Endothelial cell of umbilical vein (primary cell): ENCODE measurements around the gene MSRB2. TPM values are rescaled to one million over a fixed set of nuclear protein-coding genes. Genes with fewer than 3 reads are reported as not detected.

Experiments used
- BruUV-seq: library from RNA; stranded (reverse); fragments of 400-500 nt; replicated peaks from 2 replicates; lab custom pipeline; 2021; lab: Mats Ljungman, UMichigan
- CTCF ChIA-PET: fragments of 300-600, 350-600 bp; sonication (Branson Sonifier 250); formaldehyde crosslinking; loops from one replicate; lab custom pipeline; 2021; ENCODE audit warnings: antibody characterized with exemption, inconsistent platforms; lab: Charles Lee
- POLR2A ChIA-PET: fragments of 300-600, 350-600 bp; sonication (Branson Sonifier 250); formaldehyde crosslinking; loops from one replicate; lab custom pipeline; 2021; ENCODE audit warnings: antibody characterized with exemption, inconsistent platforms; lab: Charles Lee
- DNase-seq: peaks from one replicate; pipeline ENCODE4 v3.0.0-alpha.2; 2011; ENCODE audit warnings: low read depth, low spot score
- FAIRE-seq: peaks from 2 replicates; lab custom pipeline; 2011; peaks lifted over from hg19 to GRCh38; lab: Jason Lieb, UNC
- H2AFZ ChIP-seq: 2 replicates; pipeline ENCODE4 v1.6.0; 2012; ENCODE audit warnings: low read depth, low read length, control low read depth, inconsistent platforms
- H3K27ac ChIP-seq: 2 replicates; pipeline ENCODE4 v1.5.1; 2011; ENCODE audit warnings: low read depth, mild to moderate bottlenecking, control low read depth, low read length, moderate library complexity; ENCODE audit not compliant: insufficient read depth
- H3K27me3 ChIP-seq, 2 experiments: 2 replicates each; pipeline versions ENCODE4 v1.6.0 to v1.6.1; 2011; ENCODE audit warnings: low read length in 2 of 2, mixed read lengths in 1 of 2; ENCODE audit not compliant: control insufficient read depth in 2 of 2, insufficient read depth in 2 of 2
- H3K36me3 ChIP-seq, 2 experiments: 2 replicates in 1 of 2; 3 replicates in 1 of 2; pipeline ENCODE4 v1.5.1; 2011; ENCODE audit warnings: low read length in 2 of 2, mild to moderate bottlenecking in 1 of 2, moderate library complexity in 1 of 2; ENCODE audit not compliant: control insufficient read depth in 2 of 2, insufficient read depth in 2 of 2; ENCODE audit errors: extremely low read depth in 1 of 2
- H3K4me1 ChIP-seq: 3 replicates; pipeline ENCODE4 v1.5.1; 2011; ENCODE audit warnings: mild to moderate bottlenecking, low read length; ENCODE audit not compliant: control insufficient read depth, insufficient read depth; ENCODE audit errors: extremely low read depth
- H3K4me2 ChIP-seq: 2 replicates; pipeline ENCODE4 v1.6.1; 2011; ENCODE audit warnings: low read length, control low read depth, mixed read lengths; ENCODE audit not compliant: insufficient read depth
- H3K4me3 ChIP-seq, 3 experiments: fragments of 200-600 bp in 1 of 3; sonication (generic), shearing (Covaris generic) in 1 of 3; replicated peaks in 1 of 3; 2 replicates each; pipeline ENCODE4 v1.5.1; 2011 to 2016; ENCODE audit warnings: control low read depth in 3 of 3, low read length in 3 of 3, mild to moderate bottlenecking in 2 of 3, inconsistent platforms in 1 of 3, low read depth in 1 of 3, moderate library complexity in 1 of 3; ENCODE audit not compliant: insufficient read depth in 1 of 3
- H3K79me2 ChIP-seq: 2 replicates; pipeline ENCODE4 v1.6.0; 2012; ENCODE audit warnings: low read length, inconsistent platforms; ENCODE audit not compliant: control insufficient read depth, insufficient read depth
- H3K9ac ChIP-seq: replicated peaks from 2 replicates; pipeline ENCODE3; 2011; ENCODE audit warnings: low read length, control low read depth; ENCODE audit not compliant: insufficient read depth; ENCODE audit errors: extremely low read depth
- H3K9me1 ChIP-seq: replicated peaks from 3 replicates; pipeline ENCODE4 v1.6.0; 2011; ENCODE audit warnings: mild to moderate bottlenecking, low read length; ENCODE audit not compliant: control insufficient read depth, insufficient read depth; ENCODE audit errors: extremely low read depth
- H3K9me3 ChIP-seq: replicated peaks from 2 replicates; pipeline ENCODE4 v1.5.1; 2012; ENCODE audit warnings: low read length, inconsistent platforms; ENCODE audit not compliant: control insufficient read depth, insufficient read depth
- H4K20me1 ChIP-seq: replicated peaks from 2 replicates; pipeline ENCODE3; 2011; ENCODE audit warnings: mild to moderate bottlenecking, low read length; ENCODE audit not compliant: control insufficient read depth, insufficient read depth; ENCODE audit errors: extremely low read depth
- CTCF ChIP-seq, 2 donors: IDR thresholded peaks; 1 replicate in 1 of 2; 2 replicates in 1 of 2; pipeline ENCODE4 v1.5.1; 2011; ENCODE audit warnings: low read length in 2 of 2, mild to moderate bottlenecking in 2 of 2, moderate library complexity in 2 of 2, control low read depth in 1 of 2, inconsistent platforms in 1 of 2, low read depth in 1 of 2; ENCODE audit not compliant: insufficient read depth in 1 of 2; ENCODE audit errors: extremely low read depth in 1 of 2
- EZH2 ChIP-seq: IDR thresholded peaks from 2 replicates; pipeline ENCODE4 v1.6.1; 2012; ENCODE audit warnings: borderline replicate concordance, low read depth, mild to moderate bottlenecking, moderate library complexity, low read length, inconsistent platforms; ENCODE audit not compliant: severe bottlenecking
- FOS ChIP-seq: IDR thresholded peaks from 2 replicates; pipeline ENCODE4 v1.6.1; 2011; ENCODE audit warnings: mild to moderate bottlenecking, low read length, moderate library complexity, borderline replicate concordance; ENCODE audit not compliant: insufficient read depth
- GATA2 ChIP-seq: IDR thresholded peaks from 2 replicates; pipeline ENCODE4 v1.7.0; 2011; ENCODE audit warnings: low read depth, mild to moderate bottlenecking, moderate library complexity, mixed read lengths, low read length; ENCODE audit not compliant: insufficient read length, insufficient read depth
- JUN ChIP-seq: IDR thresholded peaks from 2 replicates; pipeline ENCODE4 v1.6.1; 2011; ENCODE audit warnings: borderline replicate concordance, low read depth; ENCODE audit not compliant: insufficient read length, insufficient read depth
- MAX ChIP-seq: IDR thresholded peaks from 2 replicates; pipeline ENCODE4 v1.6.1; 2011; ENCODE audit not compliant: insufficient read depth, insufficient read length
- MYC ChIP-seq: IDR thresholded peaks from one replicate; pipeline ENCODE4 v1.6.1; 2011; ENCODE audit warnings: mild to moderate bottlenecking, low read depth, low read length
- POLR2A ChIP-seq: IDR thresholded peaks from 2 replicates; pipeline ENCODE4 v1.6.1; 2012; ENCODE audit warnings: low read depth, mild to moderate bottlenecking, control low read depth, low read length
- POLR2AphosphoS5 ChIP-seq: IDR thresholded peaks from 2 replicates; pipeline ENCODE4 v1.6.1; 2012; ENCODE audit warnings: low read depth, mild to moderate bottlenecking, control low read depth, low read length, moderate library complexity; ENCODE audit not compliant: insufficient read depth
- dilution Hi-C: fragments of 300-500 bp; cut with MboI; formaldehyde crosslinking; loops from one replicate; pipeline ENCODE4 v1.15.0; 2019; ENCODE audit warnings: low sequenced_read_pairs; ENCODE audit not compliant: extremely low pct_ligation_motif_present
- intact Hi-C: fragments of 100-400 bp; cut with micrococcal nuclease; formaldehyde crosslinking; loops from one replicate; pipeline ENCODE4 v1.10.0; 2022
- polyA plus RNA-seq, 4 experiments: library from polyadenylated mRNA; depleted of rRNA in 3 of 4; stranded (reverse) in 3 of 4; unstranded in 1 of 4; fragments of >200 nt; gene quantifications; 2 replicates each; pipeline versions ENCODE4 v1.2.1 to v1.2.3, GENCODE V29; 2011 to 2012; ENCODE audit warnings: missing spikeins in 1 of 4
- total RNA-seq: library from RNA; stranded (reverse); gene quantifications from 2 replicates; pipeline ENCODE4 v1.2.3, GENCODE V29; 2021

The MSRB2 gene
- total and polyA plus RNA-seq, 2 donors (not counting 3 experiments of a cell fraction or from before 2014, with no cell fraction given) = 16.2 to 20.6 TPM

- TF ChIP-seq FOS (no peak), EZH2 (no peak), MYC (no peak), CTCF (IDR thresholded peaks at IDR 0.05; ENCODE audit: extremely low read depth in 1 of 2, insufficient read depth in 1 of 2, low read depth in 1 of 2, low read length in 2 of 2) (no peak), JUN (no peak), GATA2 (no peak), POLR2AphosphoS5 (no peak), MAX (no peak), POLR2A (no peak)
- no TSS peak for BruUV-seq
- Histone ChIP-seq H4K20me1 (no peaks in the 10 kb centered on the region), H2AFZ (no peak overlapping the region), H3K36me3 (no peaks in the 10 kb centered on the region), H3K79me2 (no peaks in the 10 kb centered on the region), H3K9me1 (no peaks in the 10 kb centered on the region), H3K4me3 (no peak overlapping the region), H3K27me3 (peaks cover 6 to 9% of the 10 kb centered on the region in 2 experiments), H3K9ac (no peak overlapping the region), H3K27ac (no peak overlapping the region), H3K4me1 (no peaks in the 10 kb centered on the region), H3K4me2 (no peak overlapping the region), H3K9me3 (no peaks in the 10 kb centered on the region)
- FAIRE-seq (no peak), DNase-seq (no peak)
- POLR2A ChIA-PET = no interaction called here
- dilution Hi-C loops (no loop called here), intact Hi-C loops (no loop called here)
- CTCF ChIA-PET = interaction anchor here (0.6 kb wide), 1 partner anchor 1933 kb away, joined by 3 read pairs; no protein-coding TSS in a partner anchor
Observed at GRCh38 chr10:23073527-23073926, 21.9 kb upstream of the MSRB2 start.
